Neuronal stem cell (in vitro differentiated cells): ENCODE results near the gene USP21.

Source experiments
- DNase-seq: peaks from one replicate; pipeline ENCODE4 v3.0.0-alpha.2; 2013; ENCODE audit warnings: low spot score
- H2AFZ ChIP-seq: one replicate; pipeline ENCODE4 v1.6.1; 2013; ENCODE audit warnings: mild to moderate bottlenecking, low read length, inconsistent platforms
- H2AK5ac ChIP-seq: 2 replicates; pipeline ENCODE4 v1.6.1; 2013; ENCODE audit warnings: low read depth, mild to moderate bottlenecking, inconsistent platforms, low read length, moderate library complexity, mixed read lengths
- H2BK120ac ChIP-seq: 2 replicates; pipeline ENCODE4 v1.6.1; 2013; ENCODE audit warnings: low read depth, mild to moderate bottlenecking, inconsistent platforms, low read length, moderate library complexity, mixed read lengths
- H2BK12ac ChIP-seq: one replicate; pipeline ENCODE4 v1.6.1; 2013; ENCODE audit warnings: low read length, inconsistent platforms
- H2BK15ac ChIP-seq: 2 replicates; pipeline ENCODE4 v1.6.1; 2013; ENCODE audit warnings: mild to moderate bottlenecking, low read length, inconsistent platforms, mixed read lengths
- H2BK5ac ChIP-seq: one replicate; pipeline ENCODE4 v1.6.1; 2013; ENCODE audit warnings: inconsistent platforms, mild to moderate bottlenecking, low read length, moderate library complexity
- H3K14ac ChIP-seq: one replicate; pipeline ENCODE4 v1.6.1; 2013; ENCODE audit warnings: low read length, inconsistent platforms
- H3K18ac ChIP-seq: 2 replicates; pipeline ENCODE4 v1.6.1; 2013; ENCODE audit warnings: low read length, inconsistent platforms
- H3K23ac ChIP-seq: 2 replicates; pipeline ENCODE4 v1.6.1; 2013; ENCODE audit warnings: low read depth, mild to moderate bottlenecking, mixed read lengths, low read length, inconsistent platforms; ENCODE audit not compliant: poor library complexity
- H3K27ac ChIP-seq: replicated peaks from 3 replicates; pipeline ENCODE4 v1.5.1; 2013; ENCODE audit warnings: low read length, inconsistent platforms
- H3K27me3 ChIP-seq, 3 experiments: 2 replicates each; pipeline ENCODE4 v1.6.1; 2013; ENCODE audit warnings: low read length in 3 of 3, mild to moderate bottlenecking in 2 of 3, inconsistent platforms in 1 of 3, low read depth in 1 of 3, mixed read lengths in 1 of 3, moderate library complexity in 1 of 3; ENCODE audit not compliant: control insufficient read depth in 3 of 3, insufficient read depth in 3 of 3
- H3K36me3 ChIP-seq, 2 donors: replicated peaks in 1 of 2; 2 replicates each; pipeline ENCODE4 v1.6.1; 2013; ENCODE audit warnings: low read length in 2 of 2; ENCODE audit not compliant: control insufficient read depth in 2 of 2, insufficient read depth in 2 of 2
- H3K4ac ChIP-seq: 2 replicates; pipeline ENCODE4 v1.6.1; 2013; ENCODE audit warnings: inconsistent platforms, mild to moderate bottlenecking, low read length, moderate library complexity
- H3K4me1 ChIP-seq, 2 donors: 1 replicate in 1 of 2; 2 replicates in 1 of 2; pipeline ENCODE4 v1.6.1; 2013; ENCODE audit warnings: low read length in 2 of 2, low read depth in 1 of 2; ENCODE audit not compliant: control insufficient read depth in 2 of 2, insufficient read depth in 1 of 2
- H3K4me2 ChIP-seq: one replicate; pipeline ENCODE4 v1.6.1; 2013; ENCODE audit warnings: mild to moderate bottlenecking, low read length, inconsistent platforms; ENCODE audit not compliant: insufficient read depth, poor library complexity, severe bottlenecking
- H3K4me3 ChIP-seq, 2 donors: 2 replicates each; pipeline ENCODE4 v1.5.1; 2013; ENCODE audit warnings: low read length in 2 of 2, mild to moderate bottlenecking in 2 of 2, inconsistent platforms in 1 of 2, moderate library complexity in 1 of 2
- H3K79me1 ChIP-seq: one replicate; pipeline ENCODE4 v1.6.1; 2013; ENCODE audit warnings: low read depth, mild to moderate bottlenecking, inconsistent platforms, low read length, moderate library complexity
- H3K9ac ChIP-seq: one replicate; pipeline ENCODE4 v1.6.1; 2013; ENCODE audit warnings: mild to moderate bottlenecking, low read depth, low read length, inconsistent platforms; ENCODE audit not compliant: poor library complexity
- H3K9me3 ChIP-seq, 2 donors: replicated peaks in 1 of 2; 2 replicates each; pipeline versions ENCODE3 to v1.6.1; 2013; ENCODE audit warnings: low read length in 2 of 2, mild to moderate bottlenecking in 2 of 2, inconsistent platforms in 1 of 2, low read depth in 1 of 2, mixed read lengths in 1 of 2, moderate library complexity in 1 of 2; ENCODE audit not compliant: control insufficient read depth in 2 of 2, insufficient read depth in 1 of 2
- H4K8ac ChIP-seq: one replicate; pipeline ENCODE4 v1.6.1; 2013; ENCODE audit warnings: low read depth, mild to moderate bottlenecking, inconsistent platforms, low read length, moderate library complexity
- H4K91ac ChIP-seq: one replicate; pipeline ENCODE4 v1.6.1; 2013; ENCODE audit warnings: low read length, low read depth, mild to moderate bottlenecking, inconsistent platforms; ENCODE audit not compliant: poor library complexity
- WGBS, 2 donors: extraction: QIAGEN DNeasy Blood & Tissue Kit; methylation state at CpG; one replicate each; pipeline ENCODE4 v1.1.7; 2013; ENCODE audit warnings: missing lambda C conversion rate in 2 of 2, mixed read lengths in 1 of 2; ENCODE audit not compliant: insufficient read length in 2 of 2, insufficient replicate concordance in 1 of 2; ENCODE audit errors: extremely low coverage in 2 of 2; 5-methylcytosine and 5-hydroxymethylcytosine counted together

Gene USP21

GRCh38 chr1:161180639-161181038 is 21.3 kb downstream of the USP21 start:
- no peak for DNase-seq
- no peak overlapping the region for H2AK5ac ChIP-seq
- peaks cover 6 to 10% of the 10 kb centered on the region in 2 donors for H3K4me1 ChIP-seq
- H3K14ac ChIP-seq = no peak overlapping the region
- H3K9me3 ChIP-seq = no peaks in the 10 kb centered on the region
- H3K36me3 ChIP-seq = peaks cover 2 to 5% of the 10 kb centered on the region in 2 donors
- H3K18ac ChIP-seq = no peak overlapping the region
- H2AFZ ChIP-seq = no peak overlapping the region
- H3K23ac ChIP-seq = no peak overlapping the region
- H2BK5ac ChIP-seq = no peak overlapping the region
- WGBS, 2 donors = no CpG with 5 or more reads among the region's 1 CpG
- no peak overlapping the region for H3K4ac ChIP-seq
- H3K4me3 ChIP-seq = no peak overlapping the region
- peaks cover 6% of the 10 kb centered on the region for H3K79me1 ChIP-seq
- H3K9ac ChIP-seq = no peak overlapping the region
- no peak overlapping the region for H4K91ac ChIP-seq
- H4K8ac ChIP-seq = no peak overlapping the region
- H3K4me2 ChIP-seq = no peak overlapping the region
- H3K27me3 ChIP-seq = no peaks in the 10 kb centered on the region
- no peak overlapping the region for H2BK120ac ChIP-seq
- no peak overlapping the region for H2BK15ac ChIP-seq
- H2BK12ac ChIP-seq = no peak overlapping the region
- no peak overlapping the region for H3K27ac ChIP-seq

DNA sequence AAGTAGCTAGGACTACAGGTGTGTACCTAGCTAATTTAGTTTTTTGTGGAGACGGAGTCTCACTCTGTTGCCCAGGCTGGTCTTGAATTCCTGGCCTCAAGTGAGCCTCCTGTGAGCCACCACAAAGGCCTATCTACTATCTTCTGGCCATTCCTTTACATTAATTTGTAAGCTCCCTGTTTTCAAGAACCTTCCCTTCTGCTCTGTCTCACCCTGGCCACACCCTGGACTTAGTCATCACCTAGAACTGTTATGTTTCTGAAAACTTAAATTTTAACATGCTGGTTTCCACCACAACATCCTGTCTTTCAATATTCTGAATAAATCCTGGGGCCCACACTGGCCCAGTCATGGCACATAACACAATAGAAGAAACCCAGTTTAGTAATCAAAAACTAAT is 22.9 kb downstream of the USP21 start:
- no peaks in the 10 kb centered on the region for H3K9me3 ChIP-seq
- H3K4me3 ChIP-seq = no peak overlapping the region
- H2BK15ac ChIP-seq = no peak overlapping the region
- no peak overlapping the region for H2BK5ac ChIP-seq
- no peak overlapping the region for H3K4me2 ChIP-seq
- H3K14ac ChIP-seq = no peak overlapping the region
- no peak overlapping the region for H2BK120ac ChIP-seq
- H4K91ac ChIP-seq = no peak overlapping the region
- H3K27ac ChIP-seq = no peak overlapping the region
- WGBS, 2 donors = no CpG with 5 or more reads among the region's 1 CpG
- H4K8ac ChIP-seq = no peak overlapping the region
- H3K18ac ChIP-seq = no peak overlapping the region
- H2AFZ ChIP-seq = no peak overlapping the region
- H3K36me3 ChIP-seq = no peaks in the 10 kb centered on the region
- no peak overlapping the region for H3K23ac ChIP-seq
- no peak overlapping the region for H3K9ac ChIP-seq
- no peak overlapping the region for H2AK5ac ChIP-seq
- no peak overlapping the region for H2BK12ac ChIP-seq
- peaks cover 0 to 5% of the 10 kb centered on the region in 2 donors for H3K4me1 ChIP-seq
- DNase-seq = no peak
- no peak overlapping the region for H3K4ac ChIP-seq
- H3K27me3 ChIP-seq = no peaks in the 10 kb centered on the region
- no peaks in the 10 kb centered on the region for H3K79me1 ChIP-seq

DNA sequence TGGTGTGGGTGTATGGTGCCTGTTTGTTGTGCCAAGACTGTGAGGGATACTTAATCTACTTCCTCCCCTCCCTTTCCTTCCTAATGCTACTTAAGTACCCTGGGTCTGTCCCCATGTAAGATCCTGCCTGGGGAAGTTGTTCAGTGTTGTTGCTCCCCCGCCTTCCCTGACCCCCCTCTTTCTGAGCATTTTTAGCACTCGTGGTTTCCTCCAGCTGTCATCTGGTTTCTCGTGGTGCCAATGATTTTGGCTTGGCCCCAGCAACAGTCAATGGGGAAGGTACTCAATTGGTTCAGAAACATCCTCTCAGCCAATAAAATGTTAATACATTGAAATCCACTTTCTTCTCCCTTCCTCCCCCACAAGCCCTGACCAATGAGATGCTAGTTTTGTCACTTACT is 26.0 kb downstream of the USP21 start:
- Histone ChIP-seq H3K36me3 (no peaks in the 10 kb centered on the region), H3K9me3 (no peaks in the 10 kb centered on the region), H4K91ac (no peak overlapping the region), H3K4me3 (no peak overlapping the region), H3K23ac (no peak overlapping the region), H3K4me2 (no peak overlapping the region), H2AK5ac (no peak overlapping the region), H2BK5ac (no peak overlapping the region), H3K27me3 (no peaks in the 10 kb centered on the region), H3K14ac (no peak overlapping the region), H3K4me1 (no peaks in the 10 kb centered on the region), H2BK12ac (no peak overlapping the region), H3K9ac (no peak overlapping the region), H2BK15ac (no peak overlapping the region), H2BK120ac (no peak overlapping the region), H3K79me1 (no peaks in the 10 kb centered on the region), H3K4ac (no peak overlapping the region), H4K8ac (no peak overlapping the region), H3K18ac (no peak overlapping the region), H2AFZ (no peak overlapping the region), H3K27ac (no peak overlapping the region)
- no CpG with 5 or more reads among the region's 3 CpGs for WGBS, 2 donors
- DNase-seq = no peak

DNA sequence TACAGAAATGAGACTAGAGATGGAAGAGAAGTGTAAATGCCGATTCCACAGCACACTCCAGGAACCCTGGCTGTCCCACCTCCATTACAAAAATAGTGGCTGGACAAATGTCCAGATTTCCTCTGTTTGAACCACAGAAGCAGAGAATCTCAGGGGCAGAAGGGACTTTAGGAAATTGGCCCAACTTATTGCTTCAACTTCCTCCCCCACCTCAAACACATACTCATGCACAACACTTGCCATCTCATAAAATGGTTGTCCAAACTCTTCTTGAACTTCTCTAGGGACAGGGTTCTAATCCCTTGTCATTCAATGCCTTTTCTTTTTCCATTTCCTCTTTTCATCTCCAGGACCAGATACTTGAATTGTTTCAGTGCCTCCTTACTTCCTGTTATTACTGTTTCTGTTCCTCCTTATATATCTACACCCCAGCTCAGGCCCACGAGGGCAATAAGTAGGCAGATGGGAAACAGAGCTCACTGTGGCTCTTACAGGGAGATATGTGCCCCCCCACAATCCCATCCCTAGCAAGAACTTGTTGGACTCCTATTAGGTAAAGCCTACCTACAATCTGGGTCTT is 26.5 kb downstream of the USP21 start:
- no peak overlapping the region for H2BK15ac ChIP-seq
- no peak for DNase-seq
- no peak overlapping the region for H2BK12ac ChIP-seq
- no peak overlapping the region for H3K27ac ChIP-seq
- H2BK5ac ChIP-seq = no peak overlapping the region
- no CpG with 5 or more reads among the region's 2 CpGs for WGBS, 2 donors
- no peak overlapping the region for H3K9ac ChIP-seq
- no peak overlapping the region for H2AK5ac ChIP-seq
- H3K4me3 ChIP-seq = no peak overlapping the region
- no peak overlapping the region for H3K18ac ChIP-seq
- H2BK120ac ChIP-seq = no peak overlapping the region
- no peaks in the 10 kb centered on the region for H3K36me3 ChIP-seq
- H4K91ac ChIP-seq = no peak overlapping the region
- no peak overlapping the region for H4K8ac ChIP-seq
- H3K27me3 ChIP-seq = no peaks in the 10 kb centered on the region
- H3K14ac ChIP-seq = no peak overlapping the region
- H3K4ac ChIP-seq = no peak overlapping the region
- no peak overlapping the region for H3K4me2 ChIP-seq
- H2AFZ ChIP-seq = no peak overlapping the region
- no peaks in the 10 kb centered on the region for H3K79me1 ChIP-seq
- no peaks in the 10 kb centered on the region for H3K9me3 ChIP-seq
- no peak overlapping the region for H3K23ac ChIP-seq
- H3K4me1 ChIP-seq = no peaks in the 10 kb centered on the region
